ENCODE measurements around the gene FEZ2.
"Not testable (repeated sequence)": the region's sequence is repeated elsewhere in the genome, so short reads cannot be mapped to it uniquely, and the experiment has no call there.

Gene FEZ2

GRCh38 chr2:36597532-36598377 lies at the start of gene FEZ2:
TSS of gene FEZ2 (minus strand) at chr2:36598168. CDS start at chr2:36598142, 26 bp downstream.
- DNase-seq, result peak; percentile 62

- DNase-seq, result no peak
Measured at GRCh38 chr2:36634981-36635597, 37.1 kb upstream of the FEZ2 start.

GRCh38 chr2:36633470-36634092 lies 35.6 kb upstream of the FEZ2 start:
- no peak for DNase-seq

- DNase-seq, result no peak
Measured at GRCh38 chr2:36626756-36627155, 28.8 kb upstream of the FEZ2 start.

- no peak for DNase-seq
Measured at GRCh38 chr2:36626071-36626470, 28.1 kb upstream of the FEZ2 start.

GRCh38 chr2:36625304-36625703 lies 27.3 kb upstream of the FEZ2 start:
- no peak for DNase-seq

- DNase-seq, result no peak
Measured at GRCh38 chr2:36620321-36620720, 22.4 kb upstream of the FEZ2 start.

GRCh38 chr2:36618381-36618780 lies 20.4 kb upstream of the FEZ2 start:
- peak; percentile 42 for DNase-seq

GRCh38 chr2:36616947-36617346 lies 19.0 kb upstream of the FEZ2 start:
- no peak for DNase-seq

- no peak for DNase-seq
Measured at GRCh38 chr2:36615222-36615621, 17.3 kb upstream of the FEZ2 start.

- no peak for DNase-seq
Measured at GRCh38 chr2:36613801-36614200, 15.8 kb upstream of the FEZ2 start.

- DNase-seq, result no peak
Measured at GRCh38 chr2:36611316-36611990, 13.5 kb upstream of the FEZ2 start.

- no peak for DNase-seq
Measured at GRCh38 chr2:36609507-36609906, 11.5 kb upstream of the FEZ2 start.

GRCh38 chr2:36607947-36608346 lies 10.0 kb upstream of the FEZ2 start:
- DNase-seq, result no peak

GRCh38 chr2:36606925-36607324 lies 9.0 kb upstream of the FEZ2 start:
- DNase-seq, result no peak

- DNase-seq, result no peak
Measured at GRCh38 chr2:36605273-36605672, 7.3 kb upstream of the FEZ2 start.

GRCh38 chr2:36603629-36604028 lies 5.7 kb upstream of the FEZ2 start:
- DNase-seq, result not testable (repeated sequence)

GRCh38 chr2:36597003-36597531 lies 901 bp downstream of the FEZ2 start:
- DNase-seq, result no peak

GRCh38 chr2:36596397-36596796 lies 1.6 kb downstream of the FEZ2 start:
- no peak for DNase-seq

- no peak for DNase-seq
Measured at GRCh38 chr2:36594849-36595248, 3.1 kb downstream of the FEZ2 start.

GRCh38 chr2:36589230-36589630 lies 8.7 kb downstream of the FEZ2 start:
- no peak for DNase-seq

GRCh38 chr2:36587556-36587955 lies 10.4 kb downstream of the FEZ2 start:
- DNase-seq, result no peak

- no peak for DNase-seq
Measured at GRCh38 chr2:36587101-36587500, 10.9 kb downstream of the FEZ2 start.
